ENCODE results near the gene IFIT2.

The IFIT2 gene

DNA sequence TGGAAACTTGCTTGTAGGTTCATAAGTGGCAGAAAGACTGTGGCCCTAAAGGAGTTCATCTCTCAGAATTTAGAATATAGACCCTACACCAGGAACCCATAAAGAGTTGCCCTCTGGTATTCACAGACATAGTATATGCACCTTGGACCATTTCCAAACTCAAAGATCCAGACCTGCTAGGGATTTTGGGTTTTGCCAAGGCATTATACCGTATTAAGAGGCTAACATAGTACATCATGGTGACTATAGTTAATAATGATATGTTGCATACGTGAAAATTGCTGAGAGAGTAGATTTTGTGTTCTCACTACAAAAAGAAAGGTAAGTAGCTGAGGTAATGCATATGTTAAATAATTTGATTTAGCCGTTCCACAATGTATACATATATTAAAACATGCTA is 39.8 kb downstream of the IFIT2 start:
- peak in 1 of 51 donors; percentile 11 for DNase-seq

DNA sequence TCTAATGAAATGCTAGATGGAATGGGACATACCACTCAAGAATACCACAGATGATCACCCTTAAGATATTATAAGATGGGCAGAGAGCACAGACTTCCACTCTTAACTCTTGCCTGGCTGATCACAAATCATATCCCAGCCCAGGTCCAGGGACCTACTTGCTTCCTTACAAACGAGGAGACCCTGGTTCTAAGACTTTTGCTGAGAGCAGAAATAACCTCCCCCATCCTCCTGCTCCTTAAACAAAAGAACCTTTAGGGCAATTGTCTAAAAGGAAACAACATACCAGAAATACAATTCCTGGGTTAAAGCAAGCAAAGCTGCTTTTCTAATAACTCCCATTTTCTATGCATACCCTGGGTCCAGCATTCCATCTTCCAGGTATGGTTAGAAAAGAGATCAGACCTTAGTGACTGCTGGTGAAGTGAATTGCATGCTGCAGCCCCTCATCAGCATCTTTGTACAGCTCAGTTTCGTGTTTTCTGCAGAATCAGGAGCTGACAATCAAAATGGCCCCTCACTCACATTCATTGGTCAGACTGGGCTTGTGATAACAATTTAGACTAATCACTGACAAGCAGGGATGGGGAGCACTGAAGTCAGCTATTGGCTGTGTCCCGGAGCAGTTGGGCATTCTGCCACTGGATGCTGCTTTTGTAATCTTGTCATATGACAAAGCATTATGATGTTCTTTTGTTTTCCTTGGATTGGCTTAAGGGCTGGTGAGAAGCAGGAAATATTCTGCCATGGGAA is 40.5 kb downstream of the IFIT2 start:
- DNase-seq = peak in 44 of 51 donors; percentile 17 to 92 (median 76)

DNA sequence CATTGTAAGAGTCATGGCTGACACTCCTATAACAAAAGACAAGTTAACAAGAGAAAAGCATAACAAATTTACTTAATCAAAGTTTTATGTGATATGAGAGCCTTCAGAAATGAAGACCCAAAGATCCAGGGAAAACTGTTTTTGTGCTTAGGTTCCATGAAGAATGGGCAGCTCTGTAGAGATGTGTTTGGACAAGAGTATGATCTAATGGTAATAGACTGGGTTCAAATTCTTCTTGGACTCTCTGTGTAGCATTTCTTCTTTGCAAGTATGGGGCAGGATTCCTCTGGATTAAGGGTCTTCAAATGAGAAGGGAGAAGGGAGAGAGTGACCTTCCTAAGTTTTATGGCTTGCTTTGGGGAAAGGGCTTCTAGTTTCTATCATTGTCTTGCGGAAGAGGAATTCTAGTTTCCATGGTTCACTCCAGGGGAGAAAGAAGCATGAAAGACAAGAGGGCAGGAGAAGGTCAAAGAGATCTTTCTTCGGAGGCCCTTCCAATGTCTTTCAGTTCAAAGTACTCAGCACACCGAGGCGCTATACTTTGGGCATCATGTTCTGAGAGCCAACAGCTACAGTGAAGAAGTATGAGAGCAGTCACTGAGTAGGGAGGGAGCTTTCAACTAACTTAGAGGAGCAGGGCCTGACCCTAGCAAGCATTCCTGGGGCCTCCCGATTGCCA is 41.4 kb downstream of the IFIT2 start:
- DNase-seq = peak in 2 of 51 donors; percentile 31 to 65

DNA sequence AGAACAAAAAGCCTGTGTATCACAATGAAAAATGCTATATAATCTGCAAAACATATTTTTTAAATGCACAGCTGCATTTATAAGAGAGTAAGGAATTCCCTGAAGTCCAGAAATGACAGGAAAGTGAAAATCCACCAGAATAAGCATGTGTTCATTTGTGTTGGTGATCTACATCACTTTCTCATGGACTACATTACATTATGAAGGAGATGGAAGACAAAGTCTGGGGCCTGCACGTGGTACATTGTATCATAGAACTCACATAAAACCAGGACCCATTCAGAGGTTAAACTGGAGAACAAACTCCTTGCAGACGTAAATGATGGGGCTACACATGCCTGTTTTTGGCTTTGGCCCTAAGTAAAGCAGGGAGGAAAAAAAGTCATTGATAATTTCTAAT is 42.3 kb downstream of the IFIT2 start:
- DNase-seq = no peak

DNA sequence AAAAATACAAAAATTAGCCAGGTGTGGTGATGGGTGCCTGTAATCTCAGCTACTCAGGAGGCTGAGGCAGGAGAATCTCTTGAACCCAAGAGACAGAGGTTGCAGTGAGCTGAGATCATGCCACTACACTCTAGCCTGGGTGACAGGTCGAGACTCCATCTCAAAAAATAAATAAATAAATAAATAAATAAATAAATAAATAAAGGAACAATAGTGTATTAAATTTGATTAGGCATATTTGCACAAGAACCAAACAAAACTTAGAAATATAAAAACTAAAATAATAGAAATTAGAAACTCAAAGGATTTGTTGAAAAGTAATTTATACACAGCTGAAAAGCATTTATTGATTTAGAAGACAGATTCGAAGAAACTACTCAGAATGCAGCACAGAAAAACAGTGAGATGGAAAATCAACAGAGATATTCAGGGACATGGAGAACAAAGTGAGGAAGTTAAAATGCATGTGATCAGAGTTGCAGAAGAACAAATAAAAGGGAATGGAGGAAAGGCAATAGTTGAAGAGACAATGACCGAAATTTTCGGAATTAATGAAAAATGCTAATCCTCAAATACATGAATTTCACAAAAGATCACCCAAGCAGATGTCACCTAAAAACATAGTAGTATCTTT is 43.6 kb downstream of the IFIT2 start:
- DNase-seq = no peak

DNA sequence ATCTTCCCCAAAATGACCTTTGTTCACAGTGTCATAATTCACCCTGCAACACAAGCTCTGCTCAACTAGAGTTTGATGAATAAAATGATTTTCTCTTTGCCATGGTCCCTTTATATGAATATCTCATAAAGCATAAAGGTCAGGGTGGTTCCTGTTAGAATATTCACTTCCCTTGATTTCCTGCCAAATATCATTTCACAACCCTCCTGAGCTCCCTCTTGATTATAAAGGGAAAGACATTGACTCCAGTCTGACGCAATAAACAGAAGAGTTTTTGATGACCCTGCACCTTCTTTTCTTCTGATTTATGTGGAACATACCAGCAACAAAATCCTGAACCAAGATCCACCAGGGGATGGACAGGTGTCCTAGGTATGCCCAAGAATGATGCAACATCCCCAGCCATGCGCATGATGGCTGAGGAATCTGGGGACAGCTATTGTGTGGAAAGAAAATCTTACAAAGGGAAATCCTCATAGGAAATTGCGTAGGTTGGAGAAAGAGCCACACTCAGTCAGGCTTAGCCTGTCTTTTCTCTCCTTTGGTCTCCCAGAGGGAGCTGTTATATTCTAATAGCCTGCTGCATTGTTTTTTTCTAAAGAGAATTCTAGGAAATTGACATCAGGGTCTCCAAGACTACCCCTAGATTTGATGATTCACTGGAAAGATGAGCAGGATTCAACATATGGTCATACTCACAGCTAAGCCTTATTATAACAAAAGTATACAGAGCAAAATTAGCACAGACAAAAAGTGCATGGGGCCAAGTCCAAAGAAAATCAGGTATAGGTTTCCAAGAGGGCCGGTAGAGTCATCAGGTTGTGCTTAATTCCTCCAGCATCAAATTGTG is 44.8 kb downstream of the IFIT2 start:
- DNase-seq = no peak

DNA sequence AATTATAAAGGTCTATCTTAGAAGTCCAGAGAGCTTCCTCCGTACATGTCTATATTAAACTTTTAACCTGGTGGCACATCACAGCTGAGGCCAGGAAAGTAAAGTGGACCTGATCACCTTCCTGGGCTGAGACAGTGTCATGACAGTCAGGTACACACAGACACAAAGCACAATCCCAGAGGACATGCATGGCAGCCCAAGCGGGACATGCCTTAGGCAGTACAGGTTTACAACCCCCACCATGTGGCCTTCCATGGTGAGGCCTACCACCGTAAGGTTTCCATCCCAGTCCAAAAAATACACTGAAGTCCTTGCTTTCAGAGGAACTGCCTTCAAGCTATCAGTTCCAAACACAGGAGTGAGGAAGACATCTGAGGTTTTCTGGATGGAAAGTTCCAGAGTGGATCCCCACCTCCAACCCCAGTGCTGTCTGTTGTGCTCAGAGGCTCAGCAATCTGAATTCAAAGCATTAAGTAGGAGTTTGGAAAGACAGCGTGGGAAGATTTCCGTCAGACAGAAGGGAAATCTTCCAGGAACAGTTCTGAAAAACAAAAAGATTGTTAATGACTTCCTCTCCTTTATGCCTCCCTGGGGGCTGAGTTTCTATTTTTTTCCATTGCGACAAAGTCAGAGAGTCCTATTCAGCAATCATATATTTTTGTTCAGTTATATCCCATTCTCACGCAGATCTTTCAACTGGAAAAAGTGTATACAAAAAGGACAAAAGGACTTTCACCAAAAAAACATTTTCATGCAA is 46.0 kb downstream of the IFIT2 start:
- DNase-seq = peak in 1 of 51 donors; percentile 38

DNA sequence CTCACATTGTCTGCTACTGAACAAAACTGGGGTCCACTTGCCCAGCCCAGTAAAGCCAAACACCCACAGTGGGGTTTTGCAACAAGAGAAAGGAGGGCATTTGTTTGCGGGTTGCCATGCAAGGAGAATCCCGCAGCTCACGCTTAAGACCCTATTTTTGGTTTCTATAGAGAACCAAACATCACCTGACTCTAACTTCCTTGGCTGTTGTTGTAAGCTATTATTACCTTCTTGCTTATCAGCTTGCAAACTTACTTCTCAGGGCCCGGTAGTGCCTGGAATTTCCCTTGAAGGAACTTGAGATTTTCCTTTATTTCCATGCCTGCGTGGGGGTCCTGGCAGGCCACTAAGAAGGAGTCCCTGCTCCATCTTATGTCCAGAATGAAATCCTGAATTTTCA is 46.6 kb downstream of the IFIT2 start:
- no peak for DNase-seq

DNA sequence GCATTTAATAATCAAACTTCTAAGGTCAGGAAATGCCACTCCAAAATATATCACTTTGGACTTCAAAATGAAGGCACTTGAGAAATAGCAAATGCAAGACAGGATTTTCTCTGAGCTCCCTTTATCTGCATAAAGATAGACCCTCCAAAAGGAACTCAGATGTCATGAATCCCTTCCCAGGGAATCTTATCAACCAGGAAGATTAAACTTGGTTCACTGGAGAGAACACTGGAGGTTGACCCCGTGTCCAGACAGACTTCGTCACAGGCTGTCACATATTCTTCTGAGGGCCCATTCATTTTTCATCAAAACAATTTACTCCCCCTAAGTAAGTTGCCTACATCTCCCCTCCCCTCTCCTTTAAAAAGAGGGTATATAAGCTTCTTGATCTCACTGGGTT is 47.1 kb downstream of the IFIT2 start:
- no peak for DNase-seq

DNA sequence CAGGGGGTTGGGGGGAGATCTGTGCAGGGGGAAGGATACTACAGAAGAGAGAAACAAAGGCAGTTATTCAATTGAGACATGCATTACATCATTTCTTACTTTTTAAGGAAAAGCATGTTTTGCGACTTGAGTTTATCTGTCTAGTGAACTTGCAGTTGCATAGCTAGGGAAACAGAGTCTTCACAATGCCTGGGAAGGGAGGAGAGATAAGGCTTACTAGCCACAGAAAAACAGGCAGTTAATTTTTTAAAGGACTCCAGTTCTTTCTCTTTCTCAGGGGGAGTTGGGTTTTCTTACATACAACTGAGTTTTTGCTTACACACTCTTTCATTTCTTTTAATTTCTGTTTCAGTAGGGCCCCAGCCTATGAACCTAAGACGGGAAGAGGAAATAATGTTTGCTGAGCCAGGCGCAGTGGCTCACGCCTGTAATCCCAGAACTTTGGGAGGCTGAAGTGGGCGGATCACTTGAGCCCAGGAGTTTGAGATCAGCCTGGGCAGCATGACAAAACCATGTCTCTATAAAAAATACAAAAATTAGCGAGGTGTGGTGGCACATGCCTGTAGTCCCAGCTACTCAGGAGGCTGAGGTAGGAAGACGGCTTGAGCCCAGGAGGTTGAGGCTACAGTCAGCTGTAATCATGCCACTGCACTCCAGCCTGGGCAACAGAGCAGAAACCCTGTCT is 48.9 kb downstream of the IFIT2 start:
- DNase-seq = peak in 1 of 51 donors; percentile 12

DNA sequence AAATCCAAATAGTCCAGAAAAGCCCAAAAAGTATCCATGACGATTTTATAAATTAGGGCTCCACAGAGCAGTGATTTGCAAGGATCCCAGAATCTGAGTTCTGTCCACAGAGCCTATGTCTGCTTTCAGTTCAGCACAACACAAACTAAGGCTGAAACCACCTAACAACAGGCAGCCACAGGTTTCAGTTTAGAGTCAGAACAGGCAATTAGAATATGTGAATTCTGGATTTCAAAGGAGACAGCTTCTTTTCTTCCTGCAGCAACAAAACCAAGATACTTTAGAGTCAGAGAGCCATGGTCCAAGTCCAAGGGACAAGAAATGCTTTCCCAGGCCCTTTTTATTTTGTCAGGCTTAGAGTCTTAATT is 49.5 kb downstream of the IFIT2 start:
- peak in 1 of 51 donors; percentile 23 for DNase-seq

DNA sequence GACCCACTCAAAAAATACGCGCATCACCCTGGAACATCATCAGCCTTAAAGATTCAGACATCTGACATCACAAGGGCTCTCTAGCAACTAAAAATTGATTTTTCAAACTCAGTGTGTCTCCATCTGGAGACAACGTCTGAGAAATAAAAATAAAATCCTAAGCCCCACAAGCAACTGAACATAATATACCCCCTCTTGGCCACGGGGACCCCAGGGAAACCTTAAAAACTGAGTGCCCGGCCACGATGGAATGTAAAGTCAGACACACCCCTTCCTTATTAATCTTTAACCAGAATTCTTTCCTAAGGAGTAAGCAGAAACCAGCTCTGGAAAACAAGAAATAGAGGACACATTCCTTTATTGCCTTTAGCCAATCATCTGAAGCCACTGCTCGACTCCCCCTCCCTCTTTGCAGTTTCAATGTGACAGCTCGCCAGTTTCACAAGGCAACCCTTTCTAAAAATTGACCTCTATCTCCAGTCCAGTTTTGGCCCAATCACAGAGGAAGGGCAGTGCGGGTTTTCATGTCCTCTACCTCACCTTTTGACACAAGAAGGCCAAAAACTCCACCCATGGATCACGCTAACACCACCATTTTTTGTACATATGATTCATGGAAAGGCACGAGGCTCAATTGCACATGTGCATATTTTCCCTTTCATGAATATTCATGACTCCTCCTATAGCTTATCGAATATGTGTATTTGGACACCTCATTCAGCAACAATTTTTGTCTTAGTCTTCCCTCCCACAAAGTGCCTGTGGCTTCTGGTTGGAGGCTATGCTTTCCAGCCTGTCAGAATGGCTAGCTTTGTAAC is 50.1 kb downstream of the IFIT2 start:
- peak in 3 of 51 donors; percentile 14 to 40 (median 15) for DNase-seq

DNA sequence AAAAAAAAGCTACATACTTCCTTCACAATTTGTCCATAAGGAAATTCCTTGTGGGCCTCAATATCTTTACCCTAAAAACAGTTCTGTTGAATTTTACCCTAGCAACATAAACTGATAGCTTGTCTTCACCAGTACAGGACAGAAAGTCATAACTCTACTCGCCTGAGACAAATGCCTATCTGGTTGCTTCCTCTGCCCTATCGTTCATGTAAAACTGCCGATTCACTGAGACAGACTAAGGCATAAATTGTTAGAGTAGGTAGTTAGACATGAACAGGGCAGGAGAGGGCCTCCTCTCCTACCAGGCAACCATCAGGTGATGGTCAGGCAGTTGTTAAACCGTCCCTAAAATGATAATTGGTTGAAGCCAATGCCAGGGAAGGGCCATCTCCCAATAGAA is 51.0 kb downstream of the IFIT2 start:
- no peak for DNase-seq

DNA sequence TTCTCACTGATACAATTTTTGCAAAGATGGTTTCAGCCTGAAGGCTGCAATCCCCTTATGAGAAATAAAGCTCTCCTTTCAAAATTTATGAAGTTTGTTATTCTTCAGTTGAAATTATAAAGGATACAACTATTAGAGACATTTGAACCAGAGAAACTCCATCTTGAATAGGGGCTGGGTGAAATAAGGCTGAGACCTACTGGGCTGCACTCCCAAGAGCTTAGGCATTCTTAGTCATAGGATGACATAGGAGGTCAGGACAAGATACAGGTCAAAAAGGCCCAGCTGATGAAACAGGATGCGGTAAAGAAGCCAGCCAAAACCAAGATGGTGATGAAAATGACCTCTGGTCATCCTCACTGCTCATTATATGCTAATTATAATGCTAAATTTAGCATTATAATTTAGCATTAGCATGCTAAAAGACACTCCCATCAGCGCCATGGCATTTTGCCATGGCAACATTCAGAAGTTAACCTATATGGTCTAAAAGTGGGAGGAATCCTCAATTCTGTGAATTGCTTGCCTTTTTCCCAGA is 53.6 kb downstream of the IFIT2 start:
- no peak for DNase-seq

DNA sequence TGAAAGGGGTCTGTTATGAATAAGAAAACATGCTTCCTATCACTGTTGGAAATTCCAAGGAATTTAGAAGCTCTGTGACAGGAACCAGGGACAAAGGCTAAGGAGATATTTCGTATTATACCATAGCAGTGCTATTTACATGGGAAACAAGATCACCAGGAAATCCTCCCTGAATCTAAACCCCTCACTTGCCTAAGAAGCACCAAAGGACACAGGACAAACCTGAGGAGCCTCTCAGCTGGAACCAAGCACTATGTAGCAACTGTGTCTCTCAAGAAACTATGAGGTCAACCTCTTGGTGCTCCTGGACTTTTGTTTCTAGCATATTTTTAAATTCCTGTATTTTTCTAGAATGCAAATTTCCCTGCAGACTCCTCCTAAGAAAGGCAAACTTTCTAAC is 55.2 kb downstream of the IFIT2 start:
- no peak for DNase-seq

DNA sequence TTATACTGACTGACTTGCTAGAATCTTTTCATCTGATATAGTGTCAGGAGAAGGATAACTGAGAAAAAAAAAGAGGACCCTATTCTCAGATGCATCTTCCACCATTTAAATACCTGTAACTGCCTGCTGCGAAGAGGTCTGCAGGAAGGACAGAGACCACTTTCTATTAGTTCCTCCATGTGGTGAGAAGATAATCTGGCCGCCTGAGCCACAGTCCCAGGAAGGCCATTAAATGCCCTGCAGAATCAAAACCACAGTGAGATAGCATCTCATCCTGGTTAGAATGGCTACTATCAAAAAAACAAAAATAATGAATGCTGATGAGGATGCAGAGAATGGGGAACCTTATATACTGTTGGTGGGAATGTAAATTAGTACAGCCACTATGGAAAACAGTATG is 56.1 kb downstream of the IFIT2 start:
- no peak for DNase-seq
